Parathyroid adenoma (tissue), 2 donors: Measurements from ENCODE around the gene CTSC.
"Not testable (repeated sequence)": the region's sequence is repeated elsewhere in the genome, so short reads cannot be mapped to it uniquely, and the experiment has no call there.

ENCODE experiments used
- H2AFZ ChIP-seq: fragments of 300-600 bp; sonication (generic); one replicate; pipeline ENCODE4 v1.7.0; 2017; ENCODE audit warnings: antibody characterized with exemption, mild to moderate bottlenecking
- H3K27ac ChIP-seq: fragments of 300-600 bp; sonication (generic); one replicate; pipeline ENCODE4 v1.7.0; 2017
- H3K27me3 ChIP-seq: fragments of 300-600 bp; sonication (generic); one replicate; pipeline ENCODE4 v1.7.0; 2017; ENCODE audit warnings: low read length; ENCODE audit not compliant: control insufficient read depth, insufficient read depth
- H3K36me3 ChIP-seq: fragments of 300-600 bp; sonication (generic); one replicate; pipeline ENCODE4 v1.7.0; 2017; ENCODE audit warnings: low read length; ENCODE audit not compliant: control insufficient read depth, insufficient read depth
- H3K4me1 ChIP-seq: fragments of 300-600 bp; sonication (generic); one replicate; pipeline ENCODE4 v1.7.0; 2017; ENCODE audit warnings: control low read depth
- H3K4me2 ChIP-seq: fragments of 300-600 bp; sonication (generic); one replicate; pipeline ENCODE4 v1.7.0; 2017; ENCODE audit warnings: low read length
- H3K4me3 ChIP-seq: fragments of 300-600 bp; sonication (generic); one replicate; pipeline ENCODE4 v1.7.0; 2017; ENCODE audit warnings: low read depth, low read length
- H3K79me2 ChIP-seq: fragments of 300-600 bp; sonication (generic); one replicate; pipeline ENCODE4 v1.7.0; 2017; ENCODE audit warnings: control low read depth
- H3K9ac ChIP-seq: fragments of 300-600 bp; sonication (generic); one replicate; pipeline ENCODE4 v1.7.0; 2017; ENCODE audit warnings: mild to moderate bottlenecking
- H3K9me3 ChIP-seq: fragments of 300-600 bp; sonication (generic); one replicate; pipeline ENCODE4 v1.7.0; 2017; ENCODE audit warnings: low read length; ENCODE audit not compliant: control insufficient read depth
- CTCF ChIP-seq: fragments of 300-600 bp; sonication (generic); IDR thresholded peaks from one replicate; pipeline ENCODE4 v1.7.0; 2017; ENCODE audit warnings: antibody characterized with exemption, mild to moderate bottlenecking
- donor health status: primary hyperparathyroidism.

CTSC gene

GRCh38 chr11:88252208-88252607 lies 85.3 kb downstream of the CTSC start:
- Histone ChIP-seq H3K36me3 (no peaks in the 10 kb centered on the region), H3K4me3 (no peak overlapping the region), H2AFZ (no peak overlapping the region), H3K79me2 (no peaks in the 10 kb centered on the region), H3K9ac (no peak overlapping the region), H3K27ac (no peak overlapping the region), H3K4me2 (no peak overlapping the region), H3K27me3 (no peaks in the 10 kb centered on the region), H3K9me3 (no peaks in the 10 kb centered on the region), H3K4me1 (no peaks in the 10 kb centered on the region)
- no peak for TF ChIP-seq CTCF

GRCh38 chr11:88250566-88251242 lies 86.8 kb downstream of the CTSC start:
- Histone ChIP-seq H3K9me3 (no peaks in the 10 kb centered on the region), H3K4me3 (no peak overlapping the region), H3K27ac (no peak overlapping the region), H2AFZ (no peak overlapping the region), H3K4me2 (no peak overlapping the region), H3K36me3 (no peaks in the 10 kb centered on the region), H3K9ac (no peak overlapping the region), H3K27me3 (no peaks in the 10 kb centered on the region), H3K79me2 (no peaks in the 10 kb centered on the region), H3K4me1 (no peaks in the 10 kb centered on the region)
- no peak for TF ChIP-seq CTCF

- H3K27ac ChIP-seq: no peak overlapping the region
- no peaks in the 10 kb centered on the region for H3K27me3 ChIP-seq
- no peak for TF ChIP-seq CTCF
- no peaks in the 10 kb centered on the region for H3K4me1 ChIP-seq
- no peak overlapping the region for H3K4me3 ChIP-seq
- no peaks in the 10 kb centered on the region for H3K79me2 ChIP-seq
- no peaks in the 10 kb centered on the region for H3K36me3 ChIP-seq
- H3K9me3 ChIP-seq: no peaks in the 10 kb centered on the region
- no peak overlapping the region for H2AFZ ChIP-seq
- H3K4me2 ChIP-seq: no peak overlapping the region
- H3K9ac ChIP-seq: no peak overlapping the region
Observed at GRCh38 chr11:88249706-88250105, 87.8 kb downstream of the CTSC start.

GRCh38 chr11:88246696-88247095 lies 90.8 kb downstream of the CTSC start:
- Histone ChIP-seq H3K27me3 (no peaks in the 10 kb centered on the region), H3K9ac (no peak overlapping the region), H3K27ac (no peak overlapping the region), H3K79me2 (no peaks in the 10 kb centered on the region), H3K4me3 (no peak overlapping the region), H2AFZ (no peak overlapping the region), H3K4me2 (no peak overlapping the region), H3K36me3 (no peaks in the 10 kb centered on the region), H3K4me1 (no peaks in the 10 kb centered on the region), H3K9me3 (no peaks in the 10 kb centered on the region)
- TF ChIP-seq CTCF: no peak

DNA sequence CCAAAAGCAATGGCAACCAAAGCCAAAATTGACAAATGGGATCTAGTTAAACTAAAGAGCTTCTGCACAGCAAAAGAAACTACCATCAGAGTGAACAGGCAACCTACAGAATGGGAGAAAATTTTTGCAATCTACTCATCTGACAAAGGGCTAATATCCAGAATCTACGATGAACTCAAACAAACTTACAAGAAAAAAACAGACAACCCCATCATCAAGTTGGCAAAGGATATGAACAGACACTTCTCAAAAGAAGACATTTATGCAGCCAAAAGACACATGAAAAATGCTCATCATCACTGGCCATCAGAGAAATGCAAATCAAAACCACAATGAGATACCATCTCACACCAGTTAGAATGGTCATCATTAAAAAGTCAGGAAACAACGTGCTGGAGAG lies 92.0 kb downstream of the CTSC start:
- not testable (repeated sequence) for H3K79me2 ChIP-seq, H3K27ac ChIP-seq, H3K4me2 ChIP-seq

More for the DNA sequence above, 92.0 kb downstream of the CTSC start:
- H3K9ac ChIP-seq, H2AFZ ChIP-seq, H3K4me3 ChIP-seq, H3K27me3 ChIP-seq, H3K36me3 ChIP-seq, H3K9me3 ChIP-seq, H3K4me1 ChIP-seq: not testable (repeated sequence)
